Midbrain (tissue), 1 donor: ENCODE measurements around the gene EML2.

Experiments used
- DNase-seq: peaks from one replicate; lab custom pipeline; 2025; lab: John Stamatoyannopoulos, UW

The EML2 gene

DNA sequence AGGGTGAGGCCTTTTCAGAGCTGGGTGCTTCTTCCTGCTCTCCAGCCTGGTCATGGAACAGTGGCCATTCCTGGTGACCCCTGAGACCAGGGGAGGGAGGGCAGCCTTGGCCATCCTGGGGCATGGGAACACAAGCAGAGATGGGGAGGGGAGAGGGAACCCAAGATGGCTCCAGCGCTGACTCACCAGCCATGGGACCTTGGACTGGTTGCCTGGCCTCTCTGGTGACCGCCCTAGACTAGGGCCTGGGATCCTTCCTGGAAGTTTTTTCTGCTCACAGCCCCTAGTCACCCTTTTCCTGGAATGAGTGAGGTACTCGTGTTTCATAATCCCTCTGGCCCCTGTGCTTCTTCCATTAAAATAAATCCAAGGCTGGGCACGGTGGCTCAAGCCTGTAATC, 51.3 kb downstream of the EML2 start:
- no peak for DNase-seq

DNA sequence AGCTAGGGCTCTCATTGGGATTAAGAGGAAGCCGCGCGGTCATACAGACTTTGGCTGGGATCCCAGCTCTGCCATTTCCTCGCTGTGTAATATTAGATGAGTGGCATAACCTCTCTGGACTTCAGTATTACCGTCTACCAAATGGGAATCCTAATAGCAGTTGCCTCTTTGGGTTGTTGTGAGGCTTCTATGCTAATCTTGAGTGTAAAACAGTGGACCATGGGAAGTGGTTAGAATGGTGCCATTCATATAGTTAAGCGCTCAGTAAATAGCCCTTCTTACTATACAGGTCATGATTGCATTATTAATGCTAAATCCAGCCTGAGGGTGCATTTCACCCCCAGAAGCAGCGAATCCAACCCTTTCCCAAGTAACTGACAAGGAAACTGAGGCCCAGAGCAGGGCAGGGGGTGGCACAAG, 54.0 kb downstream of the EML2 start:
- no peak for DNase-seq

DNA sequence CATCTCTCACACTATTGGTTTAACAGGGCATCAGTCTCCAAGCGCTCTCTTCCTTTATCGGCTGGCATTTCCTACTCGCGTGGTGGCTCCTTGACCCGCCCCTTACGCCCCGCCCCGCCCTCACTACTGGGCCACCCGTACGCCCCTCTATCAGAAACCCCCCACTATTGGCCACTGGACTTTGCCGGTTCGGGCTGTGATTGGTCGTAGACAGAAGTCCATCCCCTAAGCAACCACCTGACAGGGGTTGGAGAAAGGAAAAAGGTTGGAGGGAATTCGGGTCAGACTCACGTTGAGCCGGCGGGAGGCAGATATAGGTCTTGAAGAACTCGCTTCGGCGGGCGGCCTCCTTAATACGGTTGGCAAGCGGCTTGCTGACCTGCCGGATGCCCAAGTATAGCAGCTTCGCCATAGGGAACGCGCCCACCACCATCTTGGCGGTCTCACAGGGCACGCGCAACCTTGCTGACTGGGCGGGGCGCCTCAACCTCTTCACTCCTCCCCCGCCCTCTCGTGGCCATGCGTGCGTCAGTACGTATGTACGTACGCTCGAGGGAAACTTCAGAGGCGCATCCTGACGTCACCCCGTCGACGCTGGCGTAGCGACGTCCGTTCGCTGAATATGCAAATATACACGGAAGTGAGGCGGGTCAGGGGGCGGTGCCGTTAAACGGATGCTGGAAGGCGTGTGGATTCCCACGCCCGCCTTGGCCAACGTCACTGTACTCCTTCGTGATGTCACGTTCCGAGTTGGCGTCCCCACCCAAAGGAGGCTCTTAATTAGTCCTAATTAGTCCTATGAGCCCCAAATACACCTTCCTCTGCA, 54.7 kb downstream of the EML2 start, which contains the start of gene OPA3:
OPA3 (minus strand) TSS at position 471 of the 826 bp plus-strand sequence; CDS start at position 433, 38 bp downstream.
- DNase-seq = peak; percentile 100

DNA sequence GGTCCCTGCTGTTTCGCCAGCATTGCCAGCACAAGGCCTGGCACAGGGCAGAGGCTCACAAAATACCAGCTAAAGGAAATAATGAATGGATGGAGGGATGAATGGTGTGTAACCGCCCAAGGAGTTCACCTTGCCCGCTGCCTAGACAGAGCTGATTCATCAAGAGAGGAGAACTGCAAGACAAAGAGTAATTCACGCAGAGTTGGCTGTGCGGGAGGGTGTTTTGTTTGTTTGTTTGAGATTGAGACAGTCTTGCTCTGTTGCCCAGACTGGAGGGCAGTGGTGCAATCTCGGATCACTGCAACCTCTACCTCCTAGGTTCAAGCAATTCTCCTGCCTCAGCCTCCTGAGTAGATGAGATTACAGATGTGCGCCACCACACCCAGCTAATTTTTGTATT, 57.6 kb downstream of the EML2 start:
- no peak for DNase-seq

DNA sequence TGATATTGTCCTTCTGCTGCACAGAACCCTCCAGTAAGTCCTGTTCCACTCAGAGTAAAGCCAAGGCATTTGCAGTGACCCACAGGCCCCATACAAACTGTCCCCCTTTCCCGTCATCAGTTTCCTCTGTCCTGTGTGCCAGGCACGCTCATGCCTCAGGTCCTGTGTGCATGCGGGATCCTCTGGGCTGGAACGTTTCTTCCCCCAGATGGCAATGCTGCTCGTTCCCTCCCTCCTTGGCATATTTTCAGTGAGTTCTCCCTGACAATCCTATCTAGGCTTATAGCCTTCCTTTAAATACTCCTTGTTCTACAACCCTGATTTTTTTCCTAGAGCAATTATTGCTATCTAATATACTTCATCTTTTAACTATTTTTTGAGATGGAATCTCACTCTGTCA, 60.3 kb downstream of the EML2 start:
- DNase-seq = no peak

DNA sequence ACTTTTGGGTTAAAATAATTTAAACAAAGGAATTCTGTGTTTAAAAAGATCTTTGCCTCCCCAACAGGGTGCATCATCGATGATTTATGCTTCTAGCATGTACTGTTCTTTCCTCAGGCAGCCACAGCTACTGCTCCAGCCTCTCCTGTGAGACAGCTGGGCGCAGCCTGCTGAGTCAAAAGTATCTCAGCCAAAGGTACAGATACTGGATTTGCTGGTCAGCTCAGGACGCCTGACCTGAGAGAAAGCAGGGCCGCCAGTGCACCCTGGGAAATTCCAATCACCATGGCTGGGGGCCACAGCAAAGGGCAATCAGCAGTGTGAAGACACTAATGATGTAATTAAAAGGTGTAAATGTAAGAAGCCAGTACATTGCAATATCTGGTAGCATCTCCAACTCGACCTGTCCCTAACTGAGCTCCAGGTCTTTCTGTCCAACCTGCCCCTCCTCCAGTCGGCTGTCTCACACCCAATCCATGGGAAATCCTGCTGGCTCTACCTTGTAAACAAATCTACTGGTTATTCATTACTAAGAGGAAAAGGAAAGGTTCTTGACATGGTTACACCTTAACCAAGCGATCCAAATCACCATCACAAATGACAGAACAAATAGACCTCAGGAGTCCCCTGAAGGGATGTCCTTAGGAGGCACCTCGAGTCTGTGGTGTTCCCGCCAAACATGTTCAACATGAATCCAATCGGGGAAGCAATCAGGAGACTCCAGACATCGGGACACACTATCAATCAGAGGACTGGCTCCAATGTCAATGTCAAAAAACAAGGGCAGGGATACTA, 61.9 kb downstream of the EML2 start:
- DNase-seq = no peak

DNA sequence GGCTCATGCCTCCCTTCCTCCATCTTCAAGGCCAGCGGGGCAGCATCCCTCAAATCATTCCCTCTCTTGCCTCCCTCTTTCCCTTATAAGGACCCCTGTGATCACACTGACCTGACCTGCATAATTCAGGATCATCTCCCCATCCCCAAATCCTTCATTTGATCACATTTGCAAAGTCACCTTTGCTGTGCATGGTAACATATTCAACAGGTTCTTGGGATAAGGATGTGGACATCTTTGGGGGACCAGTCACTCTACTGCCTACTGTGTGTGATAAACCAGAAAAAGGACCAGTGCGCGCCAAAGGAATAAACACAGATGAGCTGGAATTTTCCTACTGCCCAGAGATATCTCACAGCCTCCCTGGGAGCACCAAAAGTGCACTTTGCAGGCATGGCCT, 62.5 kb downstream of the EML2 start:
- no peak for DNase-seq

DNA sequence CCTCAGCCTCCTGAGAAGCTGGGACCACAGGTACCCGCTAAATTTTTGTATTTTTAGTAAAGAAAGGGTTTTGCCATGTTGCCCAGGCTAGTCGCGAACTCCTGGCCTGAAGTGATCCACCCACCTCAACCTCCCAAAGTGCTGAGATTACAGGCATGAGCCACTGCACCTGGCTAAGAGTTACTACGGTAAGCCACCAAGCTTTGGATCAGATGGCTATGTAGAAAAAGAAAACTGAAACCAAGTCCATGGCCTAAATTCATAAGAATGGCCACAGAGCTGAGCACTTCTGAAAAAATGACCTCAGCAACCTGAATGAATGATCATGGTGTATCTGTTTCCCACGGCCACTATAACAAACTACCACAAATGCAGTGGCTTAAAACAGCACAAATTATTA, 64.0 kb downstream of the EML2 start:
- DNase-seq = no peak

DNA sequence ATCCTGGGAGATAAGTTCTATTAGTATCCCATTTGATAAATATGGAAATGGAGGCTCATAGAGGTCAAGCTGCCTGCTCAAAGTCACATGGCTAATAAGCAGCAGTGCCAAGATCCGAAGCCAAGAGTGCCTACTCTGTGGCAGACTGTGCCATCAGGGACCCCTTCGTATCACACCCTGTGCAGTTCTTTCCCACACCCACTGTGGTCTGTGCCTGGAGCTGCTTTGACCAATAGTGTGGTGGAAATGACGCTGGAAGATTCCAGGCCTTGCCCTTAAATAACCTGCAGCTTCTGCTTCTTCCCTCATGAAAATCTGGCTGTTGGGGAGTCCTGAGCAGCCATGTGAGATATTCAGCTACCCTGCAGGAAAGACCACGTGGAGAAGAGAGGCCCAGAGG, 64.7 kb downstream of the EML2 start:
- no peak for DNase-seq

DNA sequence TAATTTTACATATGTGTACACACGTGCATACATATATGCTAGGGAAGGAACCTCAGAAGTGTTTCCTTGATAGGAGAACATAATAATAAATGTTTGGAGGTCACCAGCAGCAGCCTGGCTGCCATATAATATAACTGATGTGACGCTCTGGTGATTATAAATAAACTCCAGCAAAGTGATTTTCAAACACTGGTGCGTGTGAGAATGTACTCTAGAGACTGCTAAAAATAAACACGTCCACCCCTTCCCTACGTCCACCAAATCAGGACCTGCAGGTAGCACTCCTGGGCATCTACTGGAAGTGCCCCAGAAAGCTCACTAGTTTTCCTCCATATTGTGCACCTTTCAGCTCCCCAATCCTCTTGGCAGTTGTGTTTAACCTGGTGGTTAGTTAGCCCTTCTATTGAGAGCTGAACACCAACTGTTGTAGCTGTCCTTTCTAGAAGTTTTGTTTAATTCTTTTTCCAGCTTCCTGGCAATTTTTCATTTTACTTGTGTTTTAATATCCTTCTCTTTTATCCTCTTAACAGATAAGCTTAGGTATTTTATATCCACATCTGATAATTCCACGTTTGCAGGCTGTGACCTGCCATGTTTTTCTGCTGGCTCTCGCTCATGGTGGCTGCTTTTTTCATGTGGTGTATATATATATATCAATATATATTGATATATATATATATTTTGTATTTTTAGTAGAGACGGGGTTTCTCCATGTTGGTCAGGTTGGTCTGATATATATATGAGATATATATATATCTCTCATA, 67.6 kb downstream of the EML2 start:
- DNase-seq = no peak

DNA sequence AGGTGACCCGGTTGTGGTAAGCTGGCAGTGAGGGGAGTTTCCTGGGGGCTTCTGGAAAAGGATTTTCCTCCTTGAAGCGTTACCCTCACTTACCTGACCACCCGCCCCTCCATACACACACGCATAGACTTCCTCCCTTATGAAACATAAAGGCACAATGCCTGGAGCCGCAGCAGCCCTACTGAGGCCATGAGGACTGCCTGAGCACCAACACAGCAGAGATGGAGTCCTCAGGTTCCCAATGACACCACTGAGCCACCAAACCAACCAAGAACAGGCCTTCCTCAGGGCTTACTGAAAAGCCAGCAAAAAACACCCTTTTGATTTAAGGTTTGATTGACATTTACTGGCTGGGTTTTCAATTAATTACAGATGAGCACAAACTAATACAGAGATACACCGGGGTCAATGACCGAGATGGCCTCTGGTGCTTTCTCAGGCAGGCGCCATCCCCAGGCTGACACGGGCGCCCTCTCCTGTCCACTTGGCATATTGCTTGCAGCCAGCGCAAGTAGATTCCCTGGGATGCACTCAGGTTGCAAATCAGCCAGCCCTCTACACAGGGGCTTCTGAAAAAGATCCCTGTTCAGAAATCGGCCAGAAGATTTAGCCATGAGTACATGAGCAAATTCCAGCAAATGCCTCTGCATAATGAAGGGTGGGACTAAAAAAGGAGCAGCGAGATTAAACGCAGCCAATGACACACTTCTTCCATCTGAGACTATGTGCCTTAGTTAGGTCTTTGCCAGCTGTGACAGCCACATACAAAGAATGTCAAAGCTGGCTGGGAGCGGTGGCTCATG, 69.4 kb downstream of the EML2 start:
- peak; percentile 17 for DNase-seq

DNA sequence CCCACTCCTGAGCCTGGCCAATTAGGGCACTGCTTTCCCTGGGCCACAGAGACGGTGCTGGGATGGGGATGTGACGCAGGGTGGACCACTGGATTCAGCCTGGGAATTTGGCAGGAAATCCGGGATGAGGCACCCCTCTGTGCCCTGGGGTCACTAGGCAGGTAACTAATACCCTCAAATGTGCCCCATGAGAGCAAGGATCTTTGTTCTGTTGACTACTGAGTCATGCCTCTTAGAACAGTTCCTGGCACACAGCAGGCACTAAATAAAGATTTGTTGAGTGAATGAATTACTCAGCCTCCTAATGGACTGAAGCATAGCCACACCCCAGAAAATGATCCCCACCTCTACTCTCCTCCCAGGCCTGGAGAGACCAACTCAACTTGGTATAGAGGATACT, 70.5 kb downstream of the EML2 start:
- no peak for DNase-seq

DNA sequence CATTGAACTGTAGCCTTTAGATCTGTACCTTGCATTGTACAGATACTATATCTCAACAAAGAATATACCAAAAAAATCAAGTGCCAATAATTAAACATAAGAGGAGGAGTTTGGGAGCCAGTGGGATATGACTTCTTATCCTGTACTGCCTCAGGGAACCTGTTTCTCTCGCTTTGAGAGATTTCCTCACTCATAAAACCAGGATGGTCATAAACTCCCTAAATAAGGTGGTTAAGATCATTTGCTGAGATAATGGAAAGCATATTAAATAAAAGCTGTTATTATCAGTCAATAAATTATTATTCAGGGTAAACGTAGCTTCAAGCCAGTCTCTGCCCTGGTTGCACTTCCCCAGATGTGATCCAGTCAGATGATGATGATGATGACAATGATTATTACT, 71.6 kb downstream of the EML2 start:
- DNase-seq = no peak

DNA sequence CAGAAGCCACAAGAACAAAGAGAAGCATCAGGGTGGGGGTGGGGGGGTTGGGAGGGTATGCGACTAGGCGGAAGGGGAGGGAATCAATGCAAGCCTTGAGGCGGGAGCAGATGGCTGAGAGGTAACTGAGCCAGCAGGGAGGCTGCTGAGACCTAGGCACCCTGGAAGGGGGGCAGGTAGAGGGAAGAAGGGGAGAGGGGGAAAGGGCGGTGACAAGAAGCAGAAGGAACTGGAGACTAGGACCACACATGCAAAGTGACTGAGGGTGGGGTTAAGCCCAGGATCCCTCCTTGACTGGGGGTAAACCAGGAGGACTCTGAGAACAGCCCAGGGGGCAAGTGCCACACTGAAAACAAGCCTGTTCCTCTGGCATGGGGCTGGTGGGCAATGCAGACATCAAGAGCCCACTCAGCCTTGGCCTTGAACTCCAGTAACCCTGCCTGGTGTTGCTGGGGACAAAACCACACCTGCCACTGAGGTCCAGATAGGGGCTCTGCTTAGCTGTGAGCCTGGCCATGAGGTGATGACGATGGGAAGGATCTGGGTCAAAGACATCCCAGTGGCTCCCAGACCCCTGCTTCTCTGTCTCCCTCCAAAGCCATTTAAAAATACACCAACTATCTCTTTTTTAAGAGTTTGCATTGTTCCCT, 74.9 kb downstream of the EML2 start:
- no peak for DNase-seq

DNA sequence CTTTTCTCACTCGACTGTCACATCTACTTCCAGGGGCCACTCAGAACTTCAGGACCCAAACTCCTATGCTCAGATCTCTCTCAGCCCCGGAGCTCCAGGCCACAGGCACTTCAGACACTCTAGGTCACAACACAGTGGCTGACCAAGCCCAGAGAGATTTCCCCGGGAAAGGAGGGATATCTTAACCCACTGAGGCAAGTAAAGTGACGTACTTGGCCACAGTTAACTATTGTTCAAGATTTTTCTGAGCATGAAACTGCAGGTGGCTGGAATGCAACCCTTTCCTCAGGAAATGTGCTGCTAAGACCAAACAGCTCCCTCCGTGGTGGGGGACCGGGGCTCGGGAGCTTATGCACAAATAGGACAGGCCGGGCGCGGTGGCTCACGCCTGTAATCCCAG, 78.5 kb downstream of the EML2 start:
- no peak for DNase-seq

DNA sequence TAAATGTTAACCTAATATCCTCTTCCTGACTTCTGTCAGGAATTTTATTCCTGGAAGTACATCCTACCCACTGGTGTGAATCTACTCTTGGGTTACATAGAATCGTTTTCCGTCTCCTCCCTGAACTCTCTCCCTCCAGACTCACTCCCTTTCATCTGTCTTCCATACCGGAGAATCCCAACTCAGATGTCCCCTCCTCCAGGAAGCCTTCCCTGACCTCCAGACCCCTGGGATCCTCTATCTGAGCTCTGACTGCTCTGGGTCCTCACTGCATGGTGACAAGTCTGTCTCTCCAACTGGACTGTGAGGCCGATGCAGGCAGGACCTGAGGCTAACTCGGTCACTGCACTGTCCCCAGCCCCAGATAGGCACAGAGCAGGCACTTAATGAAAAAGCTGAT, 79.2 kb downstream of the EML2 start:
- DNase-seq = no peak
